Epithelial cell of proximal tubule (primary cell): ENCODE data around the gene SFRP5. TPM values are rescaled to one million over a fixed set of nuclear protein-coding genes. Genes with fewer than 3 reads are reported as not detected.

ENCODE experiments used
- DNase-seq: peaks from one replicate; pipeline ENCODE4 v3.0.0-alpha.2; 2011; ENCODE audit warnings: low read depth
- H3K4me3 ChIP-seq: 2 replicates; pipeline ENCODE4 v1.5.1; 2011; ENCODE audit warnings: low read depth, mild to moderate bottlenecking, low read length
- total RNA-seq: library from RNA; depleted of rRNA; stranded (reverse); fragments of >200 nt; gene quantifications from 2 replicates; pipeline ENCODE4 v1.2.3, GENCODE V29; 2015
- TF ChIP-seq, protein P1 (sequence below): conservative IDR thresholded peaks from 2 replicates; pipeline ENCODE4 v1.5.1; 2012; ENCODE audit warnings: low read depth, mild to moderate bottlenecking, low read length

SFRP5 gene
- total RNA-seq, 1 donor from 2014 or later, result not detected

DNA sequence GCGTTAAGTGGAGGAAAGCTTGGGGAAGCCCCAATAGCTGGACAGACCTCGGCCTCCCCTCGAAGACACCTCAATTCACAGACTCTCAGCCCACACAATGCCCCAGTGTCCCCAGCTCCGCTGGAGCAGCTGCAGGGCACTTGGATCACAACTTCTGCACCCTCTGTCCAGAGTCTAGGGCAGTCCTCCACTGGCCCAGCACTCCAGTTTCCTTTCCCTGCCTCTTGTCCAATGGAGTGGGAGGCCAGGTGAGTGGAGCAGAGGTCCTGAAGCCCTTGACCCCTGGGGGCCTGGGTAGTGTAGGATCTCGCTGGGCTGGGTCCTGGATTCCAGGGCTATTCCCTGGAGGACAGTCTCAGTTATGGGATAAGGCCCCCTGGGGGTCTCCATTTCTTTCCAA, 11.9 kb downstream of the SFRP5 start:
- no peak for DNase-seq
- TF ChIP-seq, protein P1, sequence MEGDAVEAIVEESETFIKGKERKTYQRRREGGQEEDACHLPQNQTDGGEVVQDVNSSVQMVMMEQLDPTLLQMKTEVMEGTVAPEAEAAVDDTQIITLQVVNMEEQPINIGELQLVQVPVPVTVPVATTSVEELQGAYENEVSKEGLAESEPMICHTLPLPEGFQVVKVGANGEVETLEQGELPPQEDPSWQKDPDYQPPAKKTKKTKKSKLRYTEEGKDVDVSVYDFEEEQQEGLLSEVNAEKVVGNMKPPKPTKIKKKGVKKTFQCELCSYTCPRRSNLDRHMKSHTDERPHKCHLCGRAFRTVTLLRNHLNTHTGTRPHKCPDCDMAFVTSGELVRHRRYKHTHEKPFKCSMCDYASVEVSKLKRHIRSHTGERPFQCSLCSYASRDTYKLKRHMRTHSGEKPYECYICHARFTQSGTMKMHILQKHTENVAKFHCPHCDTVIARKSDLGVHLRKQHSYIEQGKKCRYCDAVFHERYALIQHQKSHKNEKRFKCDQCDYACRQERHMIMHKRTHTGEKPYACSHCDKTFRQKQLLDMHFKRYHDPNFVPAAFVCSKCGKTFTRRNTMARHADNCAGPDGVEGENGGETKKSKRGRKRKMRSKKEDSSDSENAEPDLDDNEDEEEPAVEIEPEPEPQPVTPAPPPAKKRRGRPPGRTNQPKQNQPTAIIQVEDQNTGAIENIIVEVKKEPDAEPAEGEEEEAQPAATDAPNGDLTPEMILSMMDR, result no peak
- no peak overlapping the region for H3K4me3 ChIP-seq

DNA sequence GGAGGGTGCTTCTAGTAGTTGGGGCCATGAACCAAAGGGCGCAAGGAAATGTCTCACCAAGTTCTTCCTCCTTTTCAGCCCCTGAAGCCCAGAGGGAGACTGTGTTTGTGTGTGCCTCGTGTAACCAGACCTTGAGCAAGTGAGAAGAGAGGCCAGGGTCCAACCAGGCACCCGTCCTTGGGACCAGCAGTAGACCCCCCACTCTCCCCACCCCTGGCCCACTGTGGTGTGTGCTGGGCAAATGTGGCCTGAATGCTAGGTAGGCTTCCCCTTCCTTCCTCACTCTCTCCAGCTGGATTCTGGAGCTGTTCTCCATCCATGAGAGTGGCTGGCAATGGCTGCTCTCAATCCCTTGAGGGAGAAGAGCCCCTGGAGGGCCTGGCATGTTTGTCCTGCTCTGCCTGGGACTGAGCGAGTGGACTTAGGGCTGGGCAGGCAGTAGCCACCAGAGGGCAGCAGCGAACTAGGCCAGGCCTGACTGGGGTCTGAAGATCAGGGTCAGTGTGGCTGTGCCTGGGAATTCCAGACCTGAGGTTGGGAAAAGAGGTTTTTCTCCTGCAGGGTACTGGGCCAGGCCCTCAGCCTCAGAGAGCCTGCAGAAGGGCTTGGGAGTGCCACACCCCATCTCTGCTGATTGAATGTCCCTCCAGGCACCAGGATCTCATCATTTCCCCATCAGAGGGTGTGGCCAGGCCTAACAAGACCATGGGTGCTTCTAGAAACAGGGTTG, 12.5 kb downstream of the SFRP5 start:
- TF ChIP-seq, protein P1, result peak; percentile 97
- H3K4me3 ChIP-seq, result no peak overlapping the region
- DNase-seq, result no peak

DNA sequence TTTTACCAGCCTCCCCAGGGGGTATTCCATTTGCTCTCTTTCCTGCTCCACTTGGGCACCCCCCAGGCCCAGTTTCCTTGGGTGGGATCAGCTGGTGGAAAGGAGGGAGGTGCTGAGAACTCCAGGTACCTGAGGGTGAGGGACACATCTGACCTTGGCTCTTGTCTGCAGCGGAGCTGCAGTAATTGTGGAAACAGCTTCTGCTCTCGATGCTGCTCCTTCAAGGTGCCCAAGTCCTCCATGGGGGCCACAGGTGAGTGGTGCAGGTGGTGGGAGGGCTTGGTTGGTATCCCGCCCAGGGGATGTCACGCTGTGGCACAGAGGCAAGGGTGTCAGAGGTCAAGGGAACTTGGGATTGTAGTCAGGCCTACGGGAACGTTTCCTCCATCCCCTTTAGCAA, 14.3 kb downstream of the SFRP5 start:
- TF ChIP-seq, protein P1, result no peak
- H3K4me3 ChIP-seq, result no peak overlapping the region
- no peak for DNase-seq

DNA sequence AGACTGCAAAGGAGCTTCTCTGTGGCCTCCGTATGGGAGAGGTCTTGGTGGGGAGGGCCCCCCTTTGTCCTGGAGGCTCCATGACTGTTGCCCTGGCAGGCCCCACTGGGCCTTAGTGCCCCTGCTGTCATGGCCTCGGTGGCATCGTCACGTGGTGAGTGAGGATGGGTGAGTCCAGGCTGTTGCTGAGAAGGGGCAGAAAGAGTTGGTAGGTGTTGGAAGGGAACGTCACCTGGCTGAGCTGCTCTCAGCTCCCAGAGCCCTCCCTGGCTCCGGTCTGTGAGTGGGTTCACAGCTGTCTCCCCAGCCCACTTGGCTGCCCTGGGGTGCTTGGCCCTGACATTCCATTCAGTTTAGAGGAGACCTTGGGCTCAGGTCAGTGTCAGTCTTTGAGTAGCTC, 16.1 kb downstream of the SFRP5 start:
- TF ChIP-seq, protein P1, result no peak
- H3K4me3 ChIP-seq, result no peak overlapping the region
- no peak for DNase-seq

DNA sequence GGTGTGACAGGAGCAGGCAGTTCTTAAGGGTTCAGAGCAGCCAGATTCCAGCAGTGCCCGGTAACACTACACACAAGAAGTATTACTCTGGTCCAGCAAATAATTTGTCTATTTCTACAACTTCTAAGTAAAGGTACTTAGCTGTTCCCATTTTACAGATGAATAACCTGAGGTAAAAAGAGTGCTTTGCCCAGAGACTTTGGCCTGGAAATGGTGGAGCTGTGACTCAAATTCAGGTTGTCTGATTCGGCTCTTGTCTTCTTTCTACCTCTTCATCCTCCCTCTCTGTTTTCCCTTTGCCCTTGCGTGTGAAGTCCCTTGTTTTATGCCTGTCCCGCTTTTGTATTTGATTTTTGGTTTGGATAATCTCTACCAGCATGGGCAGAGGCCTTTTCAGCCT, 17.1 kb downstream of the SFRP5 start:
- TF ChIP-seq, protein P1, result no peak
- DNase-seq, result no peak
- no peak overlapping the region for H3K4me3 ChIP-seq

DNA sequence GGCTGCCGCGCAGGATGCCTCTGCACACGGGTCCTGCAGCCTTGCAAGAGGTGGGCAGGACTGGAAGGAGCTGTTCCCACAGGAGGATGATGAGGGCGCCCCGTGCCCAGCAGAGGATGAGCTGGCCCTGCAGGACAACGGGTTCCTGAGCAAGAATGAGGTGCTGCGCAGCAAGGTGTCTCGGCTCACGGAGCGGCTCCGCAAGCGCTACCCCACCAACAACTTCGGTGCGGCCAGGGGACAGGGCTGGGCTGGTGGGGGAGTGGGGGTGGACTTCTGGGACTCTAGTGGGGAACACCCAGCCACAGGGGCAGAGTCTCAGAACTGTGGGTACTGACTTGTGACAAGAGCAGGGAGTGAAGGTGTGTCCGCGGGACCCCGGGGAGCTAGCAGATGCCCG, 18.8 kb downstream of the SFRP5 start:
- no peak for DNase-seq
- TF ChIP-seq, protein P1, result no peak
- no peak overlapping the region for H3K4me3 ChIP-seq

DNA sequence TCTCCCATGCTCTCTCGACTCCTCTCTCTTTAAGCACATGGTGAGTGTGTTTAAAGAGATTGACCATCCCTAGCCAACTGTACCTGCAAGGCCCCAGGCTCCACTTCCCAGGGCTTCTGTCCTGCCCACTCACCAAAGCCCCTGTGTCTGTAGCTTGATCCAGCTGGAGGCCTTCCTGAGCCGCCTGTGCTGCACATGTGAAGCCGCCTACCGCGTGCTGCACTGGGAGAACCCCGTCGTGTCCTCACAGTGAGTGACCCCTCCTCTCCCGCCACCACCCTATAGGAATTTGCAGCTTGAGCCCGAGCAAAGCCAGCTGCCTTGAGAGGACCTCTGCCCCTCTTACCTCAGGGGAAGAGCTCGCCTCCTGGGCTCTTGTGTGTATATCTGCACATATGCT, 23.7 kb downstream of the SFRP5 start:
- TF ChIP-seq, protein P1, result no peak
- DNase-seq, result no peak
- no peak overlapping the region for H3K4me3 ChIP-seq
